ENCODE results near the gene SBF2.

- TF ChIP-seq, protein P1, sequence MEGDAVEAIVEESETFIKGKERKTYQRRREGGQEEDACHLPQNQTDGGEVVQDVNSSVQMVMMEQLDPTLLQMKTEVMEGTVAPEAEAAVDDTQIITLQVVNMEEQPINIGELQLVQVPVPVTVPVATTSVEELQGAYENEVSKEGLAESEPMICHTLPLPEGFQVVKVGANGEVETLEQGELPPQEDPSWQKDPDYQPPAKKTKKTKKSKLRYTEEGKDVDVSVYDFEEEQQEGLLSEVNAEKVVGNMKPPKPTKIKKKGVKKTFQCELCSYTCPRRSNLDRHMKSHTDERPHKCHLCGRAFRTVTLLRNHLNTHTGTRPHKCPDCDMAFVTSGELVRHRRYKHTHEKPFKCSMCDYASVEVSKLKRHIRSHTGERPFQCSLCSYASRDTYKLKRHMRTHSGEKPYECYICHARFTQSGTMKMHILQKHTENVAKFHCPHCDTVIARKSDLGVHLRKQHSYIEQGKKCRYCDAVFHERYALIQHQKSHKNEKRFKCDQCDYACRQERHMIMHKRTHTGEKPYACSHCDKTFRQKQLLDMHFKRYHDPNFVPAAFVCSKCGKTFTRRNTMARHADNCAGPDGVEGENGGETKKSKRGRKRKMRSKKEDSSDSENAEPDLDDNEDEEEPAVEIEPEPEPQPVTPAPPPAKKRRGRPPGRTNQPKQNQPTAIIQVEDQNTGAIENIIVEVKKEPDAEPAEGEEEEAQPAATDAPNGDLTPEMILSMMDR (IDR thresholded peaks at IDR 0.05; ENCODE audit: low read depth, low read length) = no peak
- TF ChIP-seq POLR2A (IDR thresholded peaks at IDR 0.05; ENCODE audit: extremely low read depth, insufficient read length) = no peak
- TF ChIP-seq, protein P2, sequence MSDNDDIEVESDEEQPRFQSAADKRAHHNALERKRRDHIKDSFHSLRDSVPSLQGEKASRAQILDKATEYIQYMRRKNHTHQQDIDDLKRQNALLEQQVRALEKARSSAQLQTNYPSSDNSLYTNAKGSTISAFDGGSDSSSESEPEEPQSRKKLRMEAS (IDR thresholded peaks at IDR 0.05; ENCODE audit: low read depth, low read length) = no peak
- TF ChIP-seq MYC (IDR thresholded peaks at IDR 0.05; ENCODE audit: low read depth, low read length) = no peak
Measured at GRCh38 chr11:10004526-10005113, 289.4 kb downstream of the SBF2 start.
